Putamen (tissue), 1 donor: ENCODE data around the gene DDX39A.

Experiments
- DNase-seq: peaks from one replicate; pipeline ENCODE4 v3.0.0-alpha.2; 2016; ENCODE audit warnings: low spot score

The DDX39A gene

DNA sequence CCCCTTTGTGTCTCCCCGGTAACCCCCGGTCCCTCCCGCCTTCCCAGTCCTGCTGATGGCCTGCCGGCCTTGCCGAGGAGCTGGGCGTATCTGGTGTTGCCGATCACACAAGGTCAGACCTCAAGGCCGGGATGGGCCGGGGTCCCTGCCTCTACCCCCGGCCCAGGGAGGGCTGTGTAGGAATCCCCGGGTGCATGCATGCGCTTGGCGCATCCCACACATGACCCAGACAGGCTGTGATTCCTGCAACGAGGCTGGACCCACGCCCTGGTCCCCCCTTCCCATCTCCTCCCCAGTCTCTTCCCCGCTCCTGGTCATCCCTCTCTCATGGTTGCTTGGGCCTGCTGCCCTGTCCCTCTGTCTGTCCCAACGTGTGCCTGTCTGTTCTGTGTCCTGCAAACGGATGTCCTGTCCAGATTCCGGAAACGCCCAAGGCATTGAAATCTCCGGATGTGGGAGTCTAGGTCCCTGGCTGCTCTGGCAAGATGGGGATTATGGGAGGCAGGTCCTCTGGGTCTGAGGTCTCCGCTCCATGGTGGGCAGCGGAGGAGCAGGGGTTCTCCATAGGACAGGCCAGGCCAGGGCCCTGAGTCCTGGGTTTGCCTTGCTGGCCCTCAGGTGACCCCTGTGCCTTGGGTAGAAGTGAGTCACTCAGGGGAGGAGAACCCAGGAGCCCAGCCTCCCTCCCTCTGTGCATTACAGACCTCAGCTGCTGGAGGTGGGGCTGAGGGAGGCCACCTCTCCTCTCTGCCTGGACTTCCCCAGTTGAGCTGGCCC is 15.6 kb upstream of the DDX39A start:
- no peak for DNase-seq

DNA sequence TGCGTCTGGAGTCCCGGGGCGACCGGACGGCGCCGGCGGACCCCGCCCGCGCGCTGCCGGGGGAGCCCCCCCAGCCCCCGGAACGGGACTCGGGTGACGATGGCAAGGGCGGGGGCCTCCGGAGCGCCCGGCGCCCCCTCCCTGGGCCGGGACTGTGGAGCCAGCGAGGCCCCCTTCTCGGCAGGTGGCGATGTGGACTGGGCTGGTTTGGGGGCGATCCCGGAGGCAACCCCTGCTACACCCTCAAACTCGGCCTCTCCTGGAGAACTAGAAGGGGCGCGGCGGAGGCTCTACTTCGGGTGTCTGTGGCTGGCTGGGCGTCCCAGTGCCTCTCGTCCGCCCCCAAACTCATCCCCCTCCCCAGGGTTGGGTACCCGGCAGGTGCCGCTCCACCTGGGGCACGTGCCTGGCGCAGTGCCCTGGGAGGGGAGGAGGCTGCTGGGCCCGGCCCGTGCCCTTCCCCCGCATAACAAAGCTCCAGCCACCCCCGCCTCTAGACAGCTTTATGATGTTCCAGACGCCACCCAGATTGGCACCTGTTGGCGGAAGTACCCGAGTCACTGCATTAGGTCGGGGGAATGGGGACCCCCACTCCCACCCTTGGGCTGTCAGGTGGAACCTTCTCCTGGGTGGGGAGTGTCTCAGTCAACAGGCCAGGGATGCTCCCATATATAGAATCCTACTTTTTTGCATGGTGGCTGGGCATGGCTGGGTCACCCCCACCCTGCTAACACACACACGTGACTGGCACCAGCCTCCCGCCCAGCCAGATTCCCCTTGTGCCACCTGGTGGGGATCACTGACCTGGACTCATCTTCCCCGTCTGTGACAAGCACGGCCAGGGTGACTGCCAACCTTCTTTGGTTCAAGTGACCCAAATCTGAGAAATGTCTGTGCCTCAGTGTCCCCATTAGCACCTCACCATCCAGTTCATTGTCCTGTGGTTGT is 14.7 kb upstream of the DDX39A start:
- DNase-seq, result no peak

DNA sequence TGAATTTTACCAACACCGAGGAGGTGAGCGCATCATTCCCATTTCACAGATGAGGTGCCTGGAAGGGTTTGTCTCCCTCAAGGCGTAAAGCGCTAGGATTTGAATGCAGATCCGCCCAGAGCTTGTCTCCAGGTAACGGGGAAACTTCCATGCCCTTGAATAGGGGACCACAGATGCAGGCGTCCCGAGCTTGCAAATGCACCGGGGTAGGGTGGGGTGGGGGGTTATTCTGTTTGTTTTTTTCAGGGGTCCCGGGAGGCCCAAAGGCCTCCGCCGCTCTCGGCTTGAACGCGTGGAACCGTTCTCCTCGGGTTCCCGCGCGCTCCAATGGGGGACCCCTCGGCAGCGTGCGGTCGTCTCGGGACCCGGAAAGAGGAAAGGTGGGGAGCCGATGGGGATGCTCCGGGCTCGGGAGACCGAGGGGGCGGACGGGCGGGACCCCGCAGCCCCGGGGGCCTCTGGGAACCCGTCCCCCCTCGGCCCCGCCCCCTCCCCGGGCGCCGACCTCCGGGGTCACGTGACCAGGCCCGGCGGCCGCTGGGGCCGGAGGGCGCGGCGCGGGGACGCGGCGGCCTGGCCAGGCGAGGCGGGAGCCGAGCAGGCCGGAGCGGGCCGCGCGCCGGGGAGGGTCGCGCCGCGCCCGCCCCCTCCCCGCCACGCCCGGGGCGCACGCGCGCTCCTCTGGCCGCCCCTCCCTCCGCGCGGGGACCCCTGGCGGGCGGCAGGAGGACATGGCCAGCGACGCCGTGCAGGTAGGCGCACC is 13.8 kb upstream of the DDX39A start, which contains the start of gene PKN1:
TSS of gene PKN1 (plus strand) at position 516 of the 763 bp plus-strand sequence. CDS start at position 732, 216 bp downstream.
- peak; percentile 52 for DNase-seq

DNA sequence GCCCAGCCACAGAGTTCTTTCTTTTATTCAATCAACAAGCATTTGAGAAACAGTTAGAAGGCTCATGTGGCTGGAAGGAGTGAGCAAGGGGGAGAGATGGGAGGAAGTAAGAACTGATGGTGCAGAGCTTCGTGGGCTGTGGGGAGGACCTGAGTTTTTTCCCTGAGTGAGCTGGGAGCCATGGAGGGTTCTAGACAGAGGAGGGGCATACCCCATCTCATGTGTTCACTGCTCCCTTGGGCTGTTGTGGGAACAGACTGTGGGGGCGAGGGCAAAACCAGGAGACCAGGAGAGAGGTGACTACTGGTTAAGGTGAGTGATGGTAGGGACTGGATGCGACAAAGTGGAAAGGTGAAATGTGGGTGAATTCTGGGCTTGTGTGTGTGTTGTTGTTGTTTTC is 11.6 kb upstream of the DDX39A start:
- no peak for DNase-seq

DNA sequence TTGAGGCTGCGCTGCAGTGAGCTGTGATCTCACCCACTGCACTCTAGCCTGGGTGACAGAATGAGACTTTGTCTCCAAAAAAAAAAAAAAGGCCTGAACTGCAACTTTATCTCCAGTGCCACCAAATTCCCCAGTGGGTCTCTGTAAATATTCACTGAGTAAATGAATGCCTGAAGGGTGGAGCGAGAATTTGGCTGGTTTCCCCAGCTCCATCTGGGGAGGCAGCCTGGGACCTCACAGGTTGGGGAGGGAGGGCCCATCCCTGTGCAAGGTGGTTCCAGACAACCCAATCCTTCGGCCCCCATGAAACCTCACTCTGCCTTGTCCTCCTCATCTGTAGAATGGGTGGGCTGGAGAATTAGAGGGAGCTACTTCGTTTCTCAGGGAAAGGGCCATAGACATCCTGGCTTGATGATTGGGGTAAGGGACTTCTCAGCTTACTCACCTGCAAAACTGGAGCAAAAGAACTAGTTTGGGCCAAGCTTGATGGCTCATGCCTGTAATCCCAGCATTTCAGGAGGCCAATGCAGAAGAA is 9.8 kb upstream of the DDX39A start:
- no peak for DNase-seq

DNA sequence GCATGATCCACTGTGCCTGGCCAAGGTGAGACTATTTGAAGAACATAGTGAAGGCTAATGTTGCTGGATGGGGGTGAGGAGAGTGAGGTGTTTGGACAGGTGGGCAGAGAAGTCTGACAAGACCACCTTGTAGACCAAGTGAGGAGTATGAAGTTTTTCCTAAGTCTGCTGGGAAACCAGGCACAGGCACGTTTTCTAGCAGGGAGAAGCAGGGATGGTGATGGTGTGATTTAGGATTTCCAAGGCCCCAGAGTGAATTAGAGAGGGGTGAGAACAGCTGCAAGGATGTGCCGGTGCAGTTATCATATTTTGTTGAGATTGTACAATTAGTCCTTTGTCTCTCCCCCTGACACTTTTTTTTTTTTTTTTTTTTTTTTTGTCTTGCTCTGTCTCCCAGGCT is 8.3 kb upstream of the DDX39A start:
- DNase-seq, result no peak

DNA sequence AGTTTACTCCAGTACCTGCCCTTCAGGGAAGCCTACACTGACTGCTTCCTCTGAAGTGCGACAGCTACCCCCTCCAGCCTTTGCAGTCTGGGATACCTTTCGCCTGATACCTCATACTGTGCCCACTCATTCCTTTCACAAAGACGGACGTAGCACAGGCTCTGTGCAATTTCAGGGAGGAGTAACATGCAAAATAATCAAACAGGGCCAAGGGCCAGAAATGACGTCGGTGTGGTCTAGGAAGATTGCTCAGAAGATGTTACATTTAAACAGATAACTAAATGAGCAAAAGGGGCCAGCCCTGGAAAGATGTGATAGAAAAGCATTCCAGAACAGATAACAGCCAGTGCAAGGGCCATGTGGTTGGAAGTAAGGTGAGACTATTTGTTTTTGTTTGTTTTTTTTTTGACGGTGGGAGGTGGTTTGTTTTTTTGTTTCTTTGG is 6.6 kb upstream of the DDX39A start:
- DNase-seq, result no peak

DNA sequence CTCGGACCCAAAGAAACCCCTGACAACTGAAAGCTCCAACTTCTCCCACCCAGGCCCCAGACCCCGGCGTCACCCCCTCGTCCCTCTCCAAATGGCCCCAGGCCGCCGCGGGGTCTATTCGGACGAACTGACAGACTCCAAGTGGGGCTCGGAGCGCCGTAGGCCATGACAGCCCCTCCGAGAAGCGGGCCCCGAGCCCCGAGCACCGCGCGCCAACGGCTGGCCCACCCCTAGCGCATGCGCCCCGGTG is 360 bp downstream of the DDX39A start:
- DNase-seq, result no peak

DNA sequence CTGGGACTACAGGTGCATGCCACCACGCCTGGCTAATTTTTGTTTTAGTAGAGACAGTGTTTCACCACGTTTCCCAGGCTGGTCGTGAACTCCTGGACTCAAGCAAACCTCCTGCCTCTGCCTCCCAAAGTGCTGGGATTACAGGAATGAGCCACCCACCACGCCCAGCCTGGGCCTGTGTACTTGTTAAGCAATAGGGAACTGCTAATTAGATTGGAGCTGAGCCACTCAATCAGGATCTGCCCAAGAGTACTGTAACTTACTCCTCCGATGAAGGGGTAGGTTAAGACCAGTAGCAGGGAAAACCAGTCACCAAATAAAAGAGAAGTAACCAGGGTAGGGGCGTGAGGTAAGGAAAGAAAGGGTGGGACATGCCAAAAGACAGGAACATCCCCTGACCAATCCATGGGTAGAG is 2.3 kb downstream of the DDX39A start:
- no peak for DNase-seq

DNA sequence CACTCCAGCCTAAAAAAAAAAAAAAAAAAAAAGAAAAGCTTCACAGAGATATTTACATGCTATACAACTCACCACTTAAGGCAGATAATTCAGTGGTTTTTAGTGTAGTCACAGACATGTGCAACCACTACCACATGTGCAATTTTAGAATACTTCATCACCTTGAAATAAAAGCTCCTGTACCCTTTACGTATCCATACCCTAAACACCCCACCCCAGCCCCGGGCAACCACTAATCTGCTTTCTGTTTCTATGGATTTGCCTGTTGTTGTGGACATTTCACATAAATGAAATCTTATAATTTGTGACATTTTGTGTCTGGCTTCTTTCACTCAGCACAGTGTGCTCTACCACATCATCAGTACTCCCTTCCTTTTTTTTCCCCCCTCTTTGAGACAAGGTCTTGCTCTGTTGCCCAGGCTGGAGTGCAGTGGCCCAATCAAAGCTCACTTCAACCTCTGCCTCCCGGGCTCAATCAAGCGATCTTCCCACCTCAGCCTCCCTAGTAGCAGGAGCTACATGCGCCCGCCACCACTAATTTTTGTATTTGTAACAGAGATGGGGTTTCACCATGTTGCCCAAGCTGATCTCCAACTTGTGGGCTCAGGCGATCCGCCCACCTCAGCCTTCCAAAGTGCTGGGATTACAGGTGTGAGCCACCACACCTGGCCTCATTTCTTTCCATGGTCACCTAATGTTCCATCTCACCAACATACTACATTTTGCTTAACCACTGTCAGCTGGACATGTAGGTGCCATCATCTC is 4.0 kb downstream of the DDX39A start:
- DNase-seq, result no peak

DNA sequence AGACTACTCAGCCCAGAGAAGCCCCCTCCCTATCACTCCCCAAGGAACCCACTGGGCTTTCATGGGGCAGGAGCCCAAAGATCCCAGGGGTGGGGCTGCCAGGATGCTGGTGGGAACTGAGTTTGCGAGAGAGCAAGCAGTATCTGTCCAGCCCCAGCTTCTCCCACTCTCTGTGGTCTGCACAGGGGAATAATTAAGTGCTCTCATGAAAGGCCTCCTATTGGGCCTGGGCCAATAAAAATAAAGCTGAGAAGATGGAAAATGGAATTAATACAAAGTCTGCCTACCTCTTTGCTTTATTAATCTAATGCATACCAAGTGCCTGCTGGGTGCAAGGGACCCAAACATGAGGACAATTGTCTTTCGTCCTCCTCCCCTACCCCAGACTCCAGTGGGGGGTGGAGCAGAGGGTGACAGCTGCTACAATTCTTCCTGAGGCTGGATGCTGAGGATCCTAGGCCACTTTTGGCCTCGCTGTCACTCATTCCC is 5.4 kb downstream of the DDX39A start:
- no peak for DNase-seq

DNA sequence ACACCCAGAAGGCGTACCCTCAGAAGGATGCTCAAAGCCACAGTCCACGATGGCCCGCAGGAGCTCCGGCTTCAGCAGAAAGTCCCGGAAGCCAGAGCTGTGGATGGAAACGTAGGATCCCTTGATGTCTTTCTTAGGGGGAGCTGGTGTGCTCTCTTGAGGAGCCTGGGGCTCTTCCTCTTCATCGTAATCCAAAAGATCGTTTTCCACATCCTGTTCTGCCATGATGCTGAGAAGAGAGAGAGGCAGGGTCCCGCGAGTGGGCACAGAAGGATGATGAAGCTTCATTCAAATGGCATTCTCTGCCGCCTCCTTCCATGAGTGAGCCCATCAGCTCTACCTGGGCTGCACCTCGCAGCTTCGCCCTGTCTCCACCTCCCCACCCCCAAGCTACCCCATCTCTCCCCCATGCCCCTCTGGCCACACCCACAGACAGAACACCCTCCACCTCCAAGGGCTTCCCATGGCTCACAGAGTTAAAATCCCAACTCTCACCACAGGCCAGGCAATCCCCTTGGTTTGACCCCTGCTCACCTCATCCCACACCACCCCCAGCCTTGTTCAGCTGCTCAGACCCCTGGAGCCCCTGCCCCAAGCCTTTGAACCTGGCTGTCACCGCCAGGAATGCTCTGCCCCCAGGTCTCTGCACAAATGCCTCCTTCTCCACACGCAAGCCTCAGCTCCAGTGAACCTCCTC is 6.0 kb downstream of the DDX39A start:
- no peak for DNase-seq

DNA sequence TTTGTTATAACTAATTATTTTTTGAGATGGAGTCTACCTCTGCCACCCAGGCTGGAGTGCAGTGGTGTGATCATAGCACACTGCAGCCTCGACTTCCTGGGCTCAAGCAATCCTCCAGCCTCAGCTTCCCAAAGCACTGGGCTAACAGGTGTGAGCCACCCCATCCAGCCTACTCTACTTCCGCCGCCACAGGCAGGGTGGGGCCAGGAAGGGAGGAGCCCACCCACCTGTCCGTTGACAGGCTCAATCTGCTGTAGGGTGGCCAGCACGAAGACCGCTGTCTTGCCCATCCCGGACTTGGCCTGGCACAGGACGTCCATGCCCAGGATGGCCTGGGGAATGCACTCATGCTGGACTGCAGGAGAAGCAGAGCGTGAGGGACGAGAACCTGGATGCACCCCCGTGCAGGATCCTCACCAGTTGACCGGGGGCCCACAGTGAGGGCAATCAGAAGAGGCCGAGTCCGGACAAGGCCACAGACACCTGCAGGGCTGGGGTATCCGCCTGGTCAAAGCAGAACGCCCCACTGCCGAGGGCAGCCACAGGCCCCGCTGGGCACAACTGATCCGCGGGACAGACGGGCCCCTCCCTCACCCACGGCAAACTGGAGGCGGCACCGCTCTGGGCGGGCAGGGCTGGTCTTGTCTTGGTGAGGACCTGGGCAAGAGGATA is 6.7 kb downstream of the DDX39A start:
- DNase-seq, result no peak

DNA sequence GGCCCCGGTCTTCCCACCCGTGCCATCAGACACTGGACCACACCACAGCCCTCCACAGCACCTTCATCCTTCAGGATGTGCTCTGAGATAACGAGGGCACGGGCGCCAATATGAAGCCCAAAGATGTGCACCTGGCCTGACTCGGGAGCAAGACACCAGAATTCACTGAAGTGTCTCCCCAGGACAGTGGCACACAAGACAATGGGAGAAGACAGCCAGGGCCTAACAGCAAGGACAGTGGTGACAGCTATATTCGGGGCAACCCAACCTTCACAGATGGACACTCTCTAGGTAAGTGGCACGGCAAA is 7.2 kb downstream of the DDX39A start:
- DNase-seq, result no peak

DNA sequence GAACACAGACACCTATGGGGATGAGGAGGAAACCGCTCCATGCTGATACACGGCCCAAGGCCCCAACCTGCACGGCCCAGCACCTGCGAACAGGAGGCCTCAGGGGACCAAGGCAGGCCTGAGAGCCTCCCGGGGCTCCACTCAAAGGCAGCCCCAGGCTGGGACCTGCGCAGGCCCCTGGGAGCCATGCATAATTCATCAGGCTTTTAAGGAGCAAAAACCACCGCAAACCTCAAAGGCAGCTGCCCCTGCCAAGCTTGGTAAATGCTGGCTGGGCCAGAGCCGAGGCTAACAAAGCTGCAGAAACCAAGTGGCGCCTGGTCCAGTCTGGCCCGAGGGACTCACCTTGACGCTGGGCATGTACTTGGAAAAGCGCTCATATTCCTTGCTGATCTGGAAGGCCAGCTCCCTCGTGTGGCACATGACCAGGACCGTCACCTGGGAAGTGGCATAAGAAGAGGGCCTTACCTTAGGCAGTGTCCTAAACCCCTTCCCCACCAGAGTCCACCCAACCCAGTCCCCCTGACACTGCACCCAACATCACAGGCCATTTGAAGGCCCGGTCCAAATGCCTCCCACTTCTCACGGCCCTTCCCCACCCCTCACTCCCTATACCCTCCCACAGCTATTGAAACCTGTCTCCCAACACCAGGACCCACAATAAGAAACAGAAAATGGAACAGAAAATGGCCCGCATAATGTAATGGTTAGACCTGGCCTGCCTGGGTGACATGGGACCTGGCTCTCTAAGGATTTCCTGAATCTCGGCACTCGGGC is 7.8 kb downstream of the DDX39A start:
- DNase-seq, result no peak

DNA sequence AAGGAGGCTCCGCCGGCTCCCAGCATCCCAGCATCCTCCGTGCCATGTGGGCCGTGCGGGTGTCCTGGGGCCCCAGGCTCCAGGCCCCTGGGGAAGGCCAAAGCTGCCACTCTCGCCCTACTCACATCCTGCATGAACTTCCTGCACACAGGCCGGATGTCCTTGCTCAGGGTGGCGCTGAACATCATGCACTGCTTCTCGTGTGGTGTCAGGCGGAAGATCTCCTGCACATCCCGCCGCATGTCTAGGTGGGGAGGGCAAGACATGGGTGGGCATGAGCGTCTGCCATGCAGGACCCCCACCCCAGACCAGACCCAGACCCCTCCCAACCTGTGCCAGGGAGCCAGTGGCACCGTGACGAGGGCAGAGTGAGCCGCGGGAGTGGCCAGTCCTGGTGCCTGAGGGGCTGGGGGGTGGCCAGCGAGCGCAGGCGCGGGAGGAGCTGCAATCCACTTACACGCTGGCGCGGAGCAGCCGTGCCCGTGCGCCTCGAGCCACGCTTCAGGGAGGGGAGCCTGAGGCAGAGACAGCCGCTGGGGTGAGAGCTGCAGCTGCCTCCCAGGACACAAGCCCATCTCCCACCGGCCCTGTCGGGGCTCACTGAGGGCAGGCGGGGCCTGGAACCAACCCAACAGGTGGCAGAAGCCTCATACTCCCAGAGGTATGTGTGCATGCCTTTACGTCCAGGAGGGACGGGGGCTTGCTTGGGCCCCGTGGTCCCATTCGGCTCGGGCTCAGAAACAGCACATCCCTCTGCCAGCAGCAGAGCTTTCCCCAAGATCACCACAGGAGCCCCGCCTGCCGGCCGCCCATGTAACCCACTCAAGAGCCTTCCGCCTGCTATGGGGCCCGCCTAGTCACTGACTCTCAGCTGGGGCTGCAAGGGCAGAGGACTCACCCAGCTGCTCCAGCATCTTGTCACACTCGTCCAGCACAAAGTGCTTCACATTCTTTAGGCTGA is 8.8 kb downstream of the DDX39A start:
- DNase-seq, result no peak

DNA sequence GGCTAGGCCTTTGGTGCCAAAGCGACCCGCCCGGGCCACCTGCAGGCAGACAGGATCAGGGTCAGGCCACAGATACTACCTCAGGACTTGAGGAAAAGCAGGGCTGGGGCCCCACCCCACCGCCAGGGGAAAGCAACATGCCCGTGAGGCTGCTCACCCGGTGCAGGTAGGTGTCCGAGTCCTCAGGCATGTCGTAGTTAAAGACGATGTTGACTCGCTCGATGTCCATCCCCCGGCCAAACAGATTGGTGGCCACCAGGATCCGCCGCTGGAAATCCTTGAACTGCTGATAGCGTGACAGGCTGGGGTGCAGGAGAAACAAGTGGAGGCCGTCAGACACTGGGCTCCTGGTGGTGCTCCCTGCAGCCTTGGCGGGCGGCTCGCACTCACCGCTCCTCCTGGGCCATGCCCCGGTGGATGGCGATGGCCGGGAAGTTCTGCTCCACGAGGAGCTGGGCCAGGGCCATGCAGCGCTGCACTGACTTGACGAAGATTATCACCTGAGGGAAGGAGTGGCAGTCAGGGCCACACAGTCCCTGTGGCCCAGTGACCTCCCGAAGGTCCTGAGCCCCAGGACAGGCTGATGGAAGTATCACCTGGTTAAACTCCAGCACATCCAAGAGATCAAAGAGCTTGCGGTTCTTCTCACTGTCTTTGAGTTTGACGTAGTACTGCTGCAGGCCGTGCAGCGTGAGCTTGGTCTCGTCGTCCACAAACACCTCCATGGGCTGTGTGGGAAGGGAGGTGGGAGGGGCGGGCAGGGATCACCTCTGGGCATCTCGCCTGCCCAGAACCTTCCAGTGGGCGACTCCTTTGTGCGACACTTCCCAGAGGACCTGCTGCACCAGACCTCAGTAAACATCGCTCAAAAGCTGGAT is 9.8 kb downstream of the DDX39A start:
- no peak for DNase-seq
